Endothelial cell of umbilical vein (primary cell): ENCODE results near the gene APBA2. TPM values are rescaled to one million over a fixed set of nuclear protein-coding genes. Genes with fewer than 3 reads are reported as not detected.

Source experiments
- BruUV-seq: library from RNA; stranded (reverse); fragments of 400-500 nt; replicated peaks from 2 replicates; lab custom pipeline; 2021; lab: Mats Ljungman, UMichigan
- CTCF ChIA-PET: fragments of 300-600, 350-600 bp; sonication (Branson Sonifier 250); formaldehyde crosslinking; loops from one replicate; lab custom pipeline; 2021; ENCODE audit warnings: antibody characterized with exemption, inconsistent platforms; lab: Charles Lee
- POLR2A ChIA-PET: fragments of 300-600, 350-600 bp; sonication (Branson Sonifier 250); formaldehyde crosslinking; loops from one replicate; lab custom pipeline; 2021; ENCODE audit warnings: antibody characterized with exemption, inconsistent platforms; lab: Charles Lee
- DNase-seq: peaks from one replicate; pipeline ENCODE4 v3.0.0-alpha.2; 2011; ENCODE audit warnings: low read depth, low spot score
- FAIRE-seq: peaks from 2 replicates; lab custom pipeline; 2011; peaks lifted over from hg19 to GRCh38; lab: Jason Lieb, UNC
- H2AFZ ChIP-seq: 2 replicates; pipeline ENCODE4 v1.6.0; 2012; ENCODE audit warnings: low read depth, low read length, control low read depth, inconsistent platforms
- H3K27ac ChIP-seq: 2 replicates; pipeline ENCODE4 v1.5.1; 2011; ENCODE audit warnings: low read depth, mild to moderate bottlenecking, control low read depth, low read length, moderate library complexity; ENCODE audit not compliant: insufficient read depth
- H3K27me3 ChIP-seq, 2 experiments: 2 replicates each; pipeline versions ENCODE4 v1.6.0 to v1.6.1; 2011; ENCODE audit warnings: low read length in 2 of 2, mixed read lengths in 1 of 2; ENCODE audit not compliant: control insufficient read depth in 2 of 2, insufficient read depth in 2 of 2
- H3K36me3 ChIP-seq, 2 experiments: 2 replicates in 1 of 2; 3 replicates in 1 of 2; pipeline ENCODE4 v1.5.1; 2011; ENCODE audit warnings: low read length in 2 of 2, mild to moderate bottlenecking in 1 of 2, moderate library complexity in 1 of 2; ENCODE audit not compliant: control insufficient read depth in 2 of 2, insufficient read depth in 2 of 2; ENCODE audit errors: extremely low read depth in 1 of 2
- H3K4me1 ChIP-seq: 3 replicates; pipeline ENCODE4 v1.5.1; 2011; ENCODE audit warnings: mild to moderate bottlenecking, low read length; ENCODE audit not compliant: control insufficient read depth, insufficient read depth; ENCODE audit errors: extremely low read depth
- H3K4me2 ChIP-seq: 2 replicates; pipeline ENCODE4 v1.6.1; 2011; ENCODE audit warnings: low read length, control low read depth, mixed read lengths; ENCODE audit not compliant: insufficient read depth
- H3K4me3 ChIP-seq, 3 experiments: fragments of 200-600 bp in 1 of 3; sonication (generic), shearing (Covaris generic) in 1 of 3; replicated peaks in 1 of 3; 2 replicates each; pipeline ENCODE4 v1.5.1; 2011 to 2016; ENCODE audit warnings: control low read depth in 3 of 3, low read length in 3 of 3, mild to moderate bottlenecking in 2 of 3, inconsistent platforms in 1 of 3, low read depth in 1 of 3, moderate library complexity in 1 of 3; ENCODE audit not compliant: insufficient read depth in 1 of 3
- H3K79me2 ChIP-seq: 2 replicates; pipeline ENCODE4 v1.6.0; 2012; ENCODE audit warnings: low read length, inconsistent platforms; ENCODE audit not compliant: control insufficient read depth, insufficient read depth
- H3K9ac ChIP-seq: replicated peaks from 2 replicates; pipeline ENCODE3; 2011; ENCODE audit warnings: low read length, control low read depth; ENCODE audit not compliant: insufficient read depth; ENCODE audit errors: extremely low read depth
- H3K9me1 ChIP-seq: replicated peaks from 3 replicates; pipeline ENCODE4 v1.6.0; 2011; ENCODE audit warnings: mild to moderate bottlenecking, low read length; ENCODE audit not compliant: control insufficient read depth, insufficient read depth; ENCODE audit errors: extremely low read depth
- H3K9me3 ChIP-seq: replicated peaks from 2 replicates; pipeline ENCODE4 v1.5.1; 2012; ENCODE audit warnings: low read length, inconsistent platforms; ENCODE audit not compliant: control insufficient read depth, insufficient read depth
- H4K20me1 ChIP-seq: replicated peaks from 2 replicates; pipeline ENCODE3; 2011; ENCODE audit warnings: mild to moderate bottlenecking, low read length; ENCODE audit not compliant: control insufficient read depth, insufficient read depth; ENCODE audit errors: extremely low read depth
- EZH2 ChIP-seq: IDR thresholded peaks from 2 replicates; pipeline ENCODE4 v1.6.1; 2012; ENCODE audit warnings: borderline replicate concordance, low read depth, mild to moderate bottlenecking, moderate library complexity, low read length, inconsistent platforms; ENCODE audit not compliant: severe bottlenecking
- FOS ChIP-seq: IDR thresholded peaks from 2 replicates; pipeline ENCODE4 v1.6.1; 2011; ENCODE audit warnings: mild to moderate bottlenecking, low read length, moderate library complexity, borderline replicate concordance; ENCODE audit not compliant: insufficient read depth
- GATA2 ChIP-seq: IDR thresholded peaks from 2 replicates; pipeline ENCODE4 v1.7.0; 2011; ENCODE audit warnings: low read depth, mild to moderate bottlenecking, moderate library complexity, mixed read lengths, low read length; ENCODE audit not compliant: insufficient read length, insufficient read depth
- JUN ChIP-seq: IDR thresholded peaks from 2 replicates; pipeline ENCODE4 v1.6.1; 2011; ENCODE audit warnings: borderline replicate concordance, low read depth; ENCODE audit not compliant: insufficient read length, insufficient read depth
- MYC ChIP-seq: IDR thresholded peaks from one replicate; pipeline ENCODE4 v1.6.1; 2011; ENCODE audit warnings: mild to moderate bottlenecking, low read depth, low read length
- POLR2A ChIP-seq: IDR thresholded peaks from 2 replicates; pipeline ENCODE4 v1.6.1; 2012; ENCODE audit warnings: low read depth, mild to moderate bottlenecking, control low read depth, low read length
- POLR2AphosphoS5 ChIP-seq: IDR thresholded peaks from 2 replicates; pipeline ENCODE4 v1.6.1; 2012; ENCODE audit warnings: low read depth, mild to moderate bottlenecking, control low read depth, low read length, moderate library complexity; ENCODE audit not compliant: insufficient read depth
- dilution Hi-C: fragments of 300-500 bp; cut with MboI; formaldehyde crosslinking; loops from one replicate; pipeline ENCODE4 v1.15.0; 2019; ENCODE audit warnings: low sequenced_read_pairs; ENCODE audit not compliant: extremely low pct_ligation_motif_present
- intact Hi-C: fragments of 100-400 bp; cut with micrococcal nuclease; formaldehyde crosslinking; loops from one replicate; pipeline ENCODE4 v1.10.0; 2022
- polyA plus RNA-seq, 4 experiments: library from polyadenylated mRNA; depleted of rRNA in 3 of 4; stranded (reverse) in 3 of 4; unstranded in 1 of 4; fragments of >200 nt; gene quantifications; 2 replicates each; pipeline versions ENCODE4 v1.2.1 to v1.2.3, GENCODE V29; 2011 to 2012; ENCODE audit warnings: missing spikeins in 1 of 4
- total RNA-seq: library from RNA; stranded (reverse); gene quantifications from 2 replicates; pipeline ENCODE4 v1.2.3, GENCODE V29; 2021
- TF ChIP-seq, protein P1 (sequence below), 2 donors: IDR thresholded peaks; 1 replicate in 1 of 2; 2 replicates in 1 of 2; pipeline ENCODE4 v1.5.1; 2011; ENCODE audit warnings: low read length in 2 of 2, mild to moderate bottlenecking in 2 of 2, moderate library complexity in 2 of 2, control low read depth in 1 of 2, inconsistent platforms in 1 of 2, low read depth in 1 of 2; ENCODE audit not compliant: insufficient read depth in 1 of 2; ENCODE audit errors: extremely low read depth in 1 of 2
- TF ChIP-seq, protein P2 (sequence below): IDR thresholded peaks from 2 replicates; pipeline ENCODE4 v1.6.1; 2011; ENCODE audit not compliant: insufficient read depth, insufficient read length

The APBA2 gene
- total and polyA plus RNA-seq, 2 donors (not counting 3 experiments of a cell fraction or from before 2014, with no cell fraction given), result 5.7 to 11.1 TPM

DNA sequence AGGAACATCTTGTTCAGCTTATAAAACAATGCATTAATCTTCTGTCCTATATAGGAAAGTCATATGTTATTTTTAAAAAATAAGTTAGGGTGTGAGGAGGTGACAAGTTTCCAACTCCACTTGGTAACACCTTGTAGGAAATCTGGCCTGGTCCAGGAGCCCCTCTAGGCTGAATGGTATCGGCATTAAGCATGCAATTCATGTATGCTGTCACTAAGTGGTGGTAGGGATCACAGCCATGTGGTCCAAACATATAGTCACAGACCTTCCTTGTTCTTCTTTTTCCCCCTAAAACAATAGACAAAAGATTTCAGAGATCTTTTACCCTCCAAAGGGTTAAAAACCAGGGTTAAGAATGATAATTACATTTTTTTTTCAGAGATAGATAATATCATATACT is 4.2 kb upstream of the APBA2 start:
- ChIA-PET CTCF (interaction anchor here (0.9 kb wide), 1 partner anchor 93 kb away, joined by 4 read pairs; no protein-coding TSS in a partner anchor), POLR2A (no interaction called here)
- Histone ChIP-seq H3K27me3 (peaks cover 0 to 2% of the 10 kb centered on the region in 2 experiments), H3K9me3 (no peaks in the 10 kb centered on the region), H3K79me2 (no peaks in the 10 kb centered on the region), H4K20me1 (no peaks in the 10 kb centered on the region), H3K4me3 (no peak overlapping the region), H3K9ac (no peak overlapping the region), H3K9me1 (no peaks in the 10 kb centered on the region), H3K36me3 (no peaks in the 10 kb centered on the region), H2AFZ (no peak overlapping the region), H3K4me2 (no peak overlapping the region), H3K27ac (no peak overlapping the region), H3K4me1 (peaks cover under 1% of the 10 kb centered on the region)
- BruUV-seq, result no TSS peak
- no peak for TF ChIP-seq MYC
- TF ChIP-seq, protein P1, sequence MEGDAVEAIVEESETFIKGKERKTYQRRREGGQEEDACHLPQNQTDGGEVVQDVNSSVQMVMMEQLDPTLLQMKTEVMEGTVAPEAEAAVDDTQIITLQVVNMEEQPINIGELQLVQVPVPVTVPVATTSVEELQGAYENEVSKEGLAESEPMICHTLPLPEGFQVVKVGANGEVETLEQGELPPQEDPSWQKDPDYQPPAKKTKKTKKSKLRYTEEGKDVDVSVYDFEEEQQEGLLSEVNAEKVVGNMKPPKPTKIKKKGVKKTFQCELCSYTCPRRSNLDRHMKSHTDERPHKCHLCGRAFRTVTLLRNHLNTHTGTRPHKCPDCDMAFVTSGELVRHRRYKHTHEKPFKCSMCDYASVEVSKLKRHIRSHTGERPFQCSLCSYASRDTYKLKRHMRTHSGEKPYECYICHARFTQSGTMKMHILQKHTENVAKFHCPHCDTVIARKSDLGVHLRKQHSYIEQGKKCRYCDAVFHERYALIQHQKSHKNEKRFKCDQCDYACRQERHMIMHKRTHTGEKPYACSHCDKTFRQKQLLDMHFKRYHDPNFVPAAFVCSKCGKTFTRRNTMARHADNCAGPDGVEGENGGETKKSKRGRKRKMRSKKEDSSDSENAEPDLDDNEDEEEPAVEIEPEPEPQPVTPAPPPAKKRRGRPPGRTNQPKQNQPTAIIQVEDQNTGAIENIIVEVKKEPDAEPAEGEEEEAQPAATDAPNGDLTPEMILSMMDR (IDR thresholded peaks at IDR 0.05; ENCODE audit: extremely low read depth in 1 of 2, insufficient read depth in 1 of 2, low read depth in 1 of 2, low read length in 2 of 2), result no peak
- no peak for TF ChIP-seq GATA2
- TF ChIP-seq JUN, result no peak
- TF ChIP-seq POLR2A, result no peak
- no peak for TF ChIP-seq POLR2AphosphoS5
- TF ChIP-seq, protein P2, sequence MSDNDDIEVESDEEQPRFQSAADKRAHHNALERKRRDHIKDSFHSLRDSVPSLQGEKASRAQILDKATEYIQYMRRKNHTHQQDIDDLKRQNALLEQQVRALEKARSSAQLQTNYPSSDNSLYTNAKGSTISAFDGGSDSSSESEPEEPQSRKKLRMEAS, result no peak
- no peak for TF ChIP-seq FOS
- TF ChIP-seq EZH2, result no peak
- dilution Hi-C loops (no loop called here), intact Hi-C loops (loop anchor here (5.0 kb wide), 2 partner anchors 96 to 221 kb away; no protein-coding TSS in a partner anchor)
- FAIRE-seq (no peak), DNase-seq (no peak)
